Prostate gland (tissue), 2 donors: ENCODE measurements around the gene PACSIN3. TPM values are rescaled to one million over a fixed set of nuclear protein-coding genes. Genes with fewer than 3 reads are reported as not detected.

Experiments
- DNase-seq: peaks from one replicate; pipeline ENCODE4 v3.0.0-alpha.2; 2019; ENCODE audit warnings: low spot score
- H3K27ac ChIP-seq, 2 donors: fragments of 200-600 bp; sonication (generic); 2 replicates each; pipeline ENCODE4 v1.5.1; 2017 to 2019
- H3K27me3 ChIP-seq: fragments of 200-600 bp; sonication (generic); replicated peaks from 2 replicates; pipeline ENCODE4 v1.5.1; 2019; ENCODE audit not compliant: insufficient read depth
- H3K36me3 ChIP-seq, 2 donors: fragments of 200-600 bp; sonication (generic); 1 replicate in 1 of 2; 2 replicates in 1 of 2; pipeline versions ENCODE4 v1.5.1 to v1.8.1; 2017 to 2019
- H3K4me1 ChIP-seq: fragments of 200-600 bp; sonication (generic); replicated peaks from 2 replicates; pipeline ENCODE4 v1.5.1; 2019
- H3K4me3 ChIP-seq, 2 donors: fragments of 200-600 bp; sonication (generic); 2 replicates each; pipeline ENCODE4 v1.5.1; 2017 to 2019
- H3K9me3 ChIP-seq: fragments of 200-600 bp; sonication (generic); 2 replicates; pipeline ENCODE4 v1.5.1; 2017
- CTCF ChIP-seq, 4 experiments: fragments of 200-600 bp in 2 of 4; fragments of 450-650 bp in 2 of 4; sonication (generic) in 2 of 4; IDR thresholded peaks; 1 replicate in 3 of 4; 2 replicates in 1 of 4; pipeline ENCODE4 v1.5.1; 2016 to 2019; ENCODE audit warnings: antibody characterized with exemption in 4 of 4, mild to moderate bottlenecking in 2 of 4, moderate library complexity in 2 of 4
- POLR2A ChIP-seq: fragments of 450-650 bp; IDR thresholded peaks from one replicate; pipeline ENCODE4 v1.6.1; 2016; ENCODE audit warnings: antibody characterized with exemption, mild to moderate bottlenecking
- POLR2AphosphoS5 ChIP-seq: sonication (generic); formaldehyde crosslinking; IDR thresholded peaks from one replicate; pipeline ENCODE4 v1.6.1; 2017; ENCODE audit warnings: antibody characterized with exemption
- WGBS: methylation state at CpG from one replicate; pipeline ENCODE4 v1.1.5; 2018; 5-methylcytosine and 5-hydroxymethylcytosine counted together
- intact Hi-C: fragments of 100-400 bp; cut with DNase I; formaldehyde crosslinking; loops from one replicate; pipeline ENCODE4 v1.14.2; 2022
- total RNA-seq, 2 donors: library from RNA; depleted of rRNA; stranded (reverse); fragments of >200 nt; gene quantifications; one replicate each; pipeline ENCODE4 v1.1.0, GENCODE V29; 2016

The PACSIN3 gene
- total RNA-seq, 2 donors from 2014 or later, result 38.3 to 92.3 TPM

- H3K4me3 ChIP-seq, result no peak overlapping the region
- H3K9me3 ChIP-seq, result no peaks in the 10 kb centered on the region
- 42% methylated on average over 11 of the region's 11 CpGs for WGBS
- DNase-seq, result peak; percentile 60
- intact Hi-C loops, result loop anchor here (1.0 kb wide), 1 partner anchor 264 kb away; no protein-coding TSS in a partner anchor
- no peaks in the 10 kb centered on the region for H3K36me3 ChIP-seq
- H3K4me1 ChIP-seq, result no peaks in the 10 kb centered on the region
- TF ChIP-seq POLR2A, result no peak
- TF ChIP-seq CTCF (IDR thresholded peaks at IDR 0.05), result peak; percentile 83 to 95 (median 90)
- peak; percentile 24 for TF ChIP-seq POLR2AphosphoS5
- no peak overlapping the region for H3K27ac ChIP-seq
- H3K27me3 ChIP-seq, result no peaks in the 10 kb centered on the region
Observed at GRCh38 chr11:47152953-47153950, 33.0 kb downstream of the PACSIN3 start.

- Histone ChIP-seq H3K4me1 (no peaks in the 10 kb centered on the region), H3K27me3 (no peaks in the 10 kb centered on the region), H3K4me3 (no peak overlapping the region), H3K36me3 (no peaks in the 10 kb centered on the region), H3K9me3 (no peaks in the 10 kb centered on the region), H3K27ac (no peak overlapping the region)
- 79% methylated on average over 16 of the region's 16 CpGs for WGBS
- DNase-seq, result no peak
- intact Hi-C loops, result no loop called here
- TF ChIP-seq POLR2A, result no peak
- no peak for TF ChIP-seq POLR2AphosphoS5
- no peak for TF ChIP-seq CTCF (IDR thresholded peaks at IDR 0.05)
Observed at GRCh38 chr11:47152126-47152952, 33.9 kb downstream of the PACSIN3 start.

- WGBS, result 37% methylated on average over 2 of the region's 2 CpGs
- intact Hi-C loops, result no loop called here
Observed at GRCh38 chr11:47149782-47150181, 36.5 kb downstream of the PACSIN3 start.

GRCh38 chr11:47148903-47149531 lies 37.2 kb downstream of the PACSIN3 start:
- Histone ChIP-seq H3K27ac (no peak overlapping the region), H3K9me3 (no peaks in the 10 kb centered on the region), H3K27me3 (no peaks in the 10 kb centered on the region), H3K4me1 (no peaks in the 10 kb centered on the region), H3K36me3 (no peaks in the 10 kb centered on the region), H3K4me3 (no peak overlapping the region)
- DNase-seq, result no peak
- intact Hi-C loops, result no loop called here
- TF ChIP-seq CTCF (IDR thresholded peaks at IDR 0.05) (no peak), POLR2AphosphoS5 (no peak), POLR2A (no peak)
- WGBS, result 33% methylated on average over 10 of the region's 10 CpGs

More at GRCh38 chr11:47149782-47150181, 36.5 kb downstream of the PACSIN3 start:
- H3K4me3 ChIP-seq, result no peak overlapping the region
- H3K9me3 ChIP-seq, result no peaks in the 10 kb centered on the region
- no peaks in the 10 kb centered on the region for H3K4me1 ChIP-seq
- TF ChIP-seq CTCF (IDR thresholded peaks at IDR 0.05) (no peak), POLR2A (no peak), POLR2AphosphoS5 (no peak)
- no peaks in the 10 kb centered on the region for H3K27me3 ChIP-seq
- DNase-seq, result no peak
- no peaks in the 10 kb centered on the region for H3K36me3 ChIP-seq
- H3K27ac ChIP-seq, result no peak overlapping the region
